Ishikawa (cell line): ENCODE results near the gene IL36B.

ENCODE experiments used
- CEBPB ChIP-seq: IDR thresholded peaks from 2 replicates; pipeline ENCODE4 v1.6.1; 2012
- CREB1 ChIP-seq: IDR thresholded peaks from 2 replicates; pipeline ENCODE4 v1.6.1; 2012; ENCODE audit warnings: low read depth
- EGR1 ChIP-seq: IDR thresholded peaks from 2 replicates; pipeline ENCODE4 v1.6.1; 2012
- EP300 ChIP-seq: IDR thresholded peaks from 2 replicates; pipeline ENCODE4 v1.6.1; 2012; ENCODE audit warnings: borderline replicate concordance
- FOXM1 ChIP-seq: IDR thresholded peaks from 2 replicates; pipeline ENCODE4 v1.6.1; 2012; ENCODE audit warnings: low read depth, borderline replicate concordance
- NFIC ChIP-seq: IDR thresholded peaks from 2 replicates; pipeline ENCODE4 v1.6.1; 2012
- RAD21 ChIP-seq: IDR thresholded peaks from 2 replicates; pipeline ENCODE4 v1.6.1; 2012; ENCODE audit warnings: low read depth
- TAF1 ChIP-seq: IDR thresholded peaks from 2 replicates; pipeline ENCODE4 v1.6.1; 2012; ENCODE audit warnings: low read depth, mild to moderate bottlenecking
- TCF12 ChIP-seq: IDR thresholded peaks from 2 replicates; pipeline ENCODE4 v1.6.1; 2012; ENCODE audit warnings: low read depth
- TEAD4 ChIP-seq: IDR thresholded peaks from 2 replicates; pipeline ENCODE4 v1.6.1; 2012
- YY1 ChIP-seq: IDR thresholded peaks from 2 replicates; pipeline ENCODE4 v1.6.1; 2012; ENCODE audit warnings: low read depth
- ZBTB7A ChIP-seq: IDR thresholded peaks from 2 replicates; pipeline ENCODE4 v1.6.1; 2012; ENCODE audit warnings: low read depth
- TF ChIP-seq, protein P1 (sequence below): IDR thresholded peaks from 2 replicates; pipeline ENCODE4 v1.6.1; 2012; ENCODE audit warnings: low read depth, mild to moderate bottlenecking
- TF ChIP-seq, protein P2 (sequence below): IDR thresholded peaks from 2 replicates; pipeline ENCODE4 v1.6.1; 2012
- TF ChIP-seq, protein P3 (sequence below): IDR thresholded peaks from 2 replicates; pipeline ENCODE4 v1.6.1; 2012

IL36B gene

DNA sequence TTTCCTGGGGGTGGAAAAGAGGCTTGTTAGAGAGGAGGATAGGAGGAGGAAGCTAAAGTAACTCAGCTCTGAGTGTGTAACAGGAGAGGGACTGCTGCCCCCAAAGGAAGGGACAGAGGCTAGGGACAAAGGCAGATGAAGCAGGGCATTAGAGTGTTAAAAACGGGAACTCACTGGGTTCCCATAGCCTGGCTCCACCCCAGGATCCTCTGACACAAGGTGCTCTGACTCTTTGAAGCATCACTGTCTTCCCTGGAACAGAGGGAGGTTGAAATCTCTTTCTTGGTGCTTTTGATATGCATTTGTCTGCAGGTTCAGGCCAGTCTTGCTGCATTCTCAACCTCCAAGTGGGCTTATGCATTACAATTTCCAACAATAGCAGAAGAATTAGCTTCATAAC, 24.6 kb downstream of the IL36B start:
- no peak for TF ChIP-seq FOXM1
- no peak for TF ChIP-seq EGR1
- no peak for TF ChIP-seq TCF12
- TF ChIP-seq, protein P1, sequence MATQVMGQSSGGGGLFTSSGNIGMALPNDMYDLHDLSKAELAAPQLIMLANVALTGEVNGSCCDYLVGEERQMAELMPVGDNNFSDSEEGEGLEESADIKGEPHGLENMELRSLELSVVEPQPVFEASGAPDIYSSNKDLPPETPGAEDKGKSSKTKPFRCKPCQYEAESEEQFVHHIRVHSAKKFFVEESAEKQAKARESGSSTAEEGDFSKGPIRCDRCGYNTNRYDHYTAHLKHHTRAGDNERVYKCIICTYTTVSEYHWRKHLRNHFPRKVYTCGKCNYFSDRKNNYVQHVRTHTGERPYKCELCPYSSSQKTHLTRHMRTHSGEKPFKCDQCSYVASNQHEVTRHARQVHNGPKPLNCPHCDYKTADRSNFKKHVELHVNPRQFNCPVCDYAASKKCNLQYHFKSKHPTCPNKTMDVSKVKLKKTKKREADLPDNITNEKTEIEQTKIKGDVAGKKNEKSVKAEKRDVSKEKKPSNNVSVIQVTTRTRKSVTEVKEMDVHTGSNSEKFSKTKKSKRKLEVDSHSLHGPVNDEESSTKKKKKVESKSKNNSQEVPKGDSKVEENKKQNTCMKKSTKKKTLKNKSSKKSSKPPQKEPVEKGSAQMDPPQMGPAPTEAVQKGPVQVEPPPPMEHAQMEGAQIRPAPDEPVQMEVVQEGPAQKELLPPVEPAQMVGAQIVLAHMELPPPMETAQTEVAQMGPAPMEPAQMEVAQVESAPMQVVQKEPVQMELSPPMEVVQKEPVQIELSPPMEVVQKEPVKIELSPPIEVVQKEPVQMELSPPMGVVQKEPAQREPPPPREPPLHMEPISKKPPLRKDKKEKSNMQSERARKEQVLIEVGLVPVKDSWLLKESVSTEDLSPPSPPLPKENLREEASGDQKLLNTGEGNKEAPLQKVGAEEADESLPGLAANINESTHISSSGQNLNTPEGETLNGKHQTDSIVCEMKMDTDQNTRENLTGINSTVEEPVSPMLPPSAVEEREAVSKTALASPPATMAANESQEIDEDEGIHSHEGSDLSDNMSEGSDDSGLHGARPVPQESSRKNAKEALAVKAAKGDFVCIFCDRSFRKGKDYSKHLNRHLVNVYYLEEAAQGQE = no peak
- no peak for TF ChIP-seq NFIC
- TF ChIP-seq, protein P2, sequence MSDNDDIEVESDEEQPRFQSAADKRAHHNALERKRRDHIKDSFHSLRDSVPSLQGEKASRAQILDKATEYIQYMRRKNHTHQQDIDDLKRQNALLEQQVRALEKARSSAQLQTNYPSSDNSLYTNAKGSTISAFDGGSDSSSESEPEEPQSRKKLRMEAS = no peak
- TF ChIP-seq ZBTB7A = no peak
- no peak for TF ChIP-seq RAD21
- no peak for TF ChIP-seq EP300

DNA sequence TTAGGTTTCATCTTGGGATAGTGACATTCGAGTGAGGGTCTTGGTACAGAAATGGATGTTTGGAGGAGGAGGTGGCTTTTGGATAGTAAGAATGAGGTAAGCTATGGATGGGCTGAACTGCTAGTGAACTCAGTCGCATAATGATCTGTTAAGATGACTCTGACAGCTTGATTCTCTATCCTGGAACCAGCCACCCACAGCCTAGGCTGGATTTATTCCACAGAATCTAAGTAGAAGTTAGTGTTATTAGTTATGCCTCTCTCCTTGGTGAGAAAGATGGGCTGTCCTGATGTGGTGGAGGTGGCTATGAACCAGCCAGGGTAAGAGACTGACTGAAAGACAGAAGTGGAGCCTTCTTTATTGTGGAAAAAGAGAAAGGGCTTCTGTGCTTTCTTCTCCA, 25.0 kb downstream of the IL36B start:
- TF ChIP-seq ZBTB7A (no peak), TEAD4 (no peak), EGR1 (no peak), EP300 (no peak)
- TF ChIP-seq, protein P3, sequence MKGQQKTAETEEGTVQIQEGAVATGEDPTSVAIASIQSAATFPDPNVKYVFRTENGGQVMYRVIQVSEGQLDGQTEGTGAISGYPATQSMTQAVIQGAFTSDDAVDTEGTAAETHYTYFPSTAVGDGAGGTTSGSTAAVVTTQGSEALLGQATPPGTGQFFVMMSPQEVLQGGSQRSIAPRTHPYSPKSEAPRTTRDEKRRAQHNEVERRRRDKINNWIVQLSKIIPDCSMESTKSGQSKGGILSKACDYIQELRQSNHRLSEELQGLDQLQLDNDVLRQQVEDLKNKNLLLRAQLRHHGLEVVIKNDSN = no peak

DNA sequence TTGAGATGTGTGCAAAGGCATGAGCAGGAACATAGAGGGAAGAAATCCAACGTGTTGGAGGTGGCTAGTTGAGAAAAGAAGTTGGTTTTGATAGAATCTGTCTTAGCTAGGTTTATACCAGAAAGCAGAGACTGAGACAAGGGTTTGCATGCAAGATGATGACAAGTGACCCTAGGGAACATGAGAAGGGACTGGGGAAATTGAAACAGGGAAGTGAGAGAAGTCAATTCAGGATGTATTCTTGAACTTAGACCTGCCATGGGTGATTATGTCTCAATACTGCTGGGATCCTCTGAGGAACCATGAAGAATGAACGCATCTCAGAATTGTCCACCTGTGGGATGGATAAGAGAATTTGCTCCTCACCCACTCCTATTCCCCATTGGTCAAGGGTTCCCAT, 26.9 kb downstream of the IL36B start:
- TF ChIP-seq YY1 (no peak), FOXM1 (no peak), TEAD4 (no peak), ZBTB7A (no peak), TCF12 (no peak), CREB1 (no peak), EP300 (no peak), TAF1 (no peak), CEBPB (no peak), RAD21 (no peak)
- TF ChIP-seq, protein P3 = no peak
- TF ChIP-seq, protein P2 = no peak
- TF ChIP-seq, protein P1 = no peak

DNA sequence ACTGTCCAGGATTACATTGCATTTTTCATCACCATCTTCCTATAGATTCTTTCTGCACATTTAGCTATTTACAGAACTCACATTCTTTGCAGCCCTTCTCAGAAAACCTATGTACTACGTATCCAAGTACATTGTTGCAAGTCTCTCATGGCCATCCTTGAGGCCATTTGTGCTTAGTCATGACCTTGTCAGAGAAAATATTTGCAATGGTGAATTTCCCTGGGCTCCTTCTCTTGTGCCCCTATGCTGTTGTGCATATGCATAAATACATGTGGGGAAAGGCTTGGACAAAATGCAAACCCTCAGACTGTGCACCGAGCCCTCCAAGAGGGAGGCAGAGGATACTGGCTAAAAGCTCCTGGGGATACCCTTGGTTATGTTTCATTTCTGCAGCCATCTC, 27.9 kb downstream of the IL36B start:
- TF ChIP-seq YY1 (no peak), CREB1 (no peak), EP300 (no peak), FOXM1 (no peak), ZBTB7A (no peak), TCF12 (no peak), NFIC (no peak), TEAD4 (no peak), RAD21 (no peak), TAF1 (no peak)
- TF ChIP-seq, protein P1 = no peak
- TF ChIP-seq, protein P2 = no peak
- TF ChIP-seq, protein P3 = no peak

DNA sequence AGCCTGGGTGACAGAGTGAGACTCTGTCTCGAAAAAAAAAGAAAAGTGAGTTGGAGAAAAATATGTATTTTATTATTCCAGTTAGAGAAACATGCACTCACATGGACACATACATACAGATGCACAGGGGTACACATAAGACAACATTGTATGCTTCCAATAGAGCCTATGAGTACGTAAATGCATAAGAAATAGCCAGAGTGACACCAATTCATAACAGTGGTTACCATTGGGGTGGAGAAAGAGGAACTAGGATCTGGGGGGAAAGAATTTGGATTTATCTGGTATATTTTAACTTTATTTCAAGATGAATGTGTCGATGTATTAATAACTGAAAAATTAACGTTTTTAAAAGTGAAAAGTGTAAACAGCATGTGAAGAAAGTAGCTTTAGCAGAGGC, 31.4 kb downstream of the IL36B start:
- TF ChIP-seq YY1 = no peak
- TF ChIP-seq, protein P2 = no peak
- no peak for TF ChIP-seq FOXM1
- no peak for TF ChIP-seq EGR1
- TF ChIP-seq, protein P1 = no peak
- TF ChIP-seq CEBPB = no peak
- TF ChIP-seq, protein P3 = no peak
- TF ChIP-seq TCF12 = no peak
- TF ChIP-seq NFIC = no peak
